Neuronal stem cell (in vitro differentiated cells): ENCODE measurements around the gene KMT2C. TPM values are rescaled to one million over a fixed set of nuclear protein-coding genes. Genes with fewer than 3 reads are reported as not detected.

Experiments used
- DNase-seq: peaks from one replicate; pipeline ENCODE4 v3.0.0-alpha.2; 2013; ENCODE audit warnings: low spot score
- H2AFZ ChIP-seq: one replicate; pipeline ENCODE4 v1.6.1; 2013; ENCODE audit warnings: mild to moderate bottlenecking, low read length, inconsistent platforms
- H2AK5ac ChIP-seq: 2 replicates; pipeline ENCODE4 v1.6.1; 2013; ENCODE audit warnings: low read depth, mild to moderate bottlenecking, inconsistent platforms, low read length, moderate library complexity, mixed read lengths
- H2BK120ac ChIP-seq: 2 replicates; pipeline ENCODE4 v1.6.1; 2013; ENCODE audit warnings: low read depth, mild to moderate bottlenecking, inconsistent platforms, low read length, moderate library complexity, mixed read lengths
- H2BK12ac ChIP-seq: one replicate; pipeline ENCODE4 v1.6.1; 2013; ENCODE audit warnings: low read length, inconsistent platforms
- H2BK15ac ChIP-seq: 2 replicates; pipeline ENCODE4 v1.6.1; 2013; ENCODE audit warnings: mild to moderate bottlenecking, low read length, inconsistent platforms, mixed read lengths
- H2BK5ac ChIP-seq: one replicate; pipeline ENCODE4 v1.6.1; 2013; ENCODE audit warnings: inconsistent platforms, mild to moderate bottlenecking, low read length, moderate library complexity
- H3K14ac ChIP-seq: one replicate; pipeline ENCODE4 v1.6.1; 2013; ENCODE audit warnings: low read length, inconsistent platforms
- H3K18ac ChIP-seq: 2 replicates; pipeline ENCODE4 v1.6.1; 2013; ENCODE audit warnings: low read length, inconsistent platforms
- H3K23ac ChIP-seq: 2 replicates; pipeline ENCODE4 v1.6.1; 2013; ENCODE audit warnings: low read depth, mild to moderate bottlenecking, mixed read lengths, low read length, inconsistent platforms; ENCODE audit not compliant: poor library complexity
- H3K27ac ChIP-seq: replicated peaks from 3 replicates; pipeline ENCODE4 v1.5.1; 2013; ENCODE audit warnings: low read length, inconsistent platforms
- H3K27me3 ChIP-seq, 3 experiments: 2 replicates each; pipeline ENCODE4 v1.6.1; 2013; ENCODE audit warnings: low read length in 3 of 3, mild to moderate bottlenecking in 2 of 3, inconsistent platforms in 1 of 3, low read depth in 1 of 3, mixed read lengths in 1 of 3, moderate library complexity in 1 of 3; ENCODE audit not compliant: control insufficient read depth in 3 of 3, insufficient read depth in 3 of 3
- H3K36me3 ChIP-seq, 2 donors: replicated peaks in 1 of 2; 2 replicates each; pipeline ENCODE4 v1.6.1; 2013; ENCODE audit warnings: low read length in 2 of 2; ENCODE audit not compliant: control insufficient read depth in 2 of 2, insufficient read depth in 2 of 2
- H3K4ac ChIP-seq: 2 replicates; pipeline ENCODE4 v1.6.1; 2013; ENCODE audit warnings: inconsistent platforms, mild to moderate bottlenecking, low read length, moderate library complexity
- H3K4me1 ChIP-seq, 2 donors: 1 replicate in 1 of 2; 2 replicates in 1 of 2; pipeline ENCODE4 v1.6.1; 2013; ENCODE audit warnings: low read length in 2 of 2, low read depth in 1 of 2; ENCODE audit not compliant: control insufficient read depth in 2 of 2, insufficient read depth in 1 of 2
- H3K4me2 ChIP-seq: one replicate; pipeline ENCODE4 v1.6.1; 2013; ENCODE audit warnings: mild to moderate bottlenecking, low read length, inconsistent platforms; ENCODE audit not compliant: insufficient read depth, poor library complexity, severe bottlenecking
- H3K4me3 ChIP-seq, 2 donors: 2 replicates each; pipeline ENCODE4 v1.5.1; 2013; ENCODE audit warnings: low read length in 2 of 2, mild to moderate bottlenecking in 2 of 2, inconsistent platforms in 1 of 2, moderate library complexity in 1 of 2
- H3K79me1 ChIP-seq: one replicate; pipeline ENCODE4 v1.6.1; 2013; ENCODE audit warnings: low read depth, mild to moderate bottlenecking, inconsistent platforms, low read length, moderate library complexity
- H3K9ac ChIP-seq: one replicate; pipeline ENCODE4 v1.6.1; 2013; ENCODE audit warnings: mild to moderate bottlenecking, low read depth, low read length, inconsistent platforms; ENCODE audit not compliant: poor library complexity
- H3K9me3 ChIP-seq, 2 donors: replicated peaks in 1 of 2; 2 replicates each; pipeline versions ENCODE3 to v1.6.1; 2013; ENCODE audit warnings: low read length in 2 of 2, mild to moderate bottlenecking in 2 of 2, inconsistent platforms in 1 of 2, low read depth in 1 of 2, mixed read lengths in 1 of 2, moderate library complexity in 1 of 2; ENCODE audit not compliant: control insufficient read depth in 2 of 2, insufficient read depth in 1 of 2
- H4K8ac ChIP-seq: one replicate; pipeline ENCODE4 v1.6.1; 2013; ENCODE audit warnings: low read depth, mild to moderate bottlenecking, inconsistent platforms, low read length, moderate library complexity
- H4K91ac ChIP-seq: one replicate; pipeline ENCODE4 v1.6.1; 2013; ENCODE audit warnings: low read length, low read depth, mild to moderate bottlenecking, inconsistent platforms; ENCODE audit not compliant: poor library complexity
- WGBS, 2 donors: extraction: QIAGEN DNeasy Blood & Tissue Kit; methylation state at CpG; one replicate each; pipeline ENCODE4 v1.1.7; 2013; ENCODE audit warnings: missing lambda C conversion rate in 2 of 2, mixed read lengths in 1 of 2; ENCODE audit not compliant: insufficient read length in 2 of 2, insufficient replicate concordance in 1 of 2; ENCODE audit errors: extremely low coverage in 2 of 2; 5-methylcytosine and 5-hydroxymethylcytosine counted together
- polyA plus RNA-seq, 2 experiments: library from polyadenylated mRNA; stranded (reverse); fragments of 200-250 nt; gene quantifications; one replicate each; pipeline ENCODE4 v1.2.3, GENCODE V29; 2013

The KMT2C gene
- 6.7 TPM for polyA plus RNA-seq (2013, experiment 1 of 2)
- 7.8 TPM for polyA plus RNA-seq (2013, experiment 2 of 2)

DNA sequence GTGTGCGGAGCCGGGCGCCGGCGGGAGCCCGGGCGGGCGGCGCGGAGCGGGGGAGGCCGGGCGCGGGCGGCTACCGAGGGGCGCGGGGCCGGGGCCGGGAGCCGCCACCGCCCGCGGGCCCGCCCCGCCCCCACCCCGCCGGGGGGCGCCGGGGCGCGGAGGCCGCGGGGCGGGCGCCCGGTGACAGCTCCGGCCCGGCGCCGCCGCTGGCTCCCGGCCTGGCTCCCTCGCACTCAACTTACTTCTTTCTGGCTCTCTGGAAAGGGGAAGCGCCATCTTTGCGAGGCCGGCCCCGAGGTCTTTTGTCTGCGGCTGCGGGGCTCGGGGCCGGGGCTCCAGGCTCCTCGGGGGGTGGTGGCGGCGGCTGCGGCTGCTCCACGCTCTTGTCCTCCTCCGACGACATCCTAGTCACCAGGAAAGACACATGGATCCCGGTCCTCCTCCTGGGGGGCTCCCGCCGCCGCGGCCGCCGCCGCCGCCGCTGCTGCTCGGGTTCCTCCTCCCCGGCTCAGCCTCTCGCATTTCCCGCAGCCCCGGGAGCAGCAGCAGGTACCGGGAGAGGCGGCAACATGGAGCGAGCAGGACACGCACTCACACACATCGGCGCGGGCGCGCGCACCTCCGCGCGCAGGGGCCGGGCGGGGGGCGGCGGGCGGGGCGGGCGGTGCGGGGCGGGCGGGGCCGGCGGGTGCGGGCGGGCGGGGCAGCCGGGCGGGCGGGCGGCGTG, at the start of gene KMT2C:
TSS of gene KMT2C (minus strand) at position 620 of the 727 bp plus-strand sequence. CDS start at position 403, 217 bp downstream.
- H3K36me3 ChIP-seq: no peaks in the 10 kb centered on the region
- no peak within 1 kb of the TSS for H4K8ac ChIP-seq
- peak within 1 kb of the TSS; percentile 75 for H2BK5ac ChIP-seq
- H2BK12ac ChIP-seq: no peak within 1 kb of the TSS
- H3K27ac ChIP-seq: peak within 1 kb of the TSS; percentile 90
- no peak within 1 kb of the TSS for H4K91ac ChIP-seq
- peak within 1 kb of the TSS; percentile 92 for H3K18ac ChIP-seq
- H3K9ac ChIP-seq: peak within 1 kb of the TSS; percentile 81
- peak within 1 kb of the TSS; percentile 67 for H3K4me2 ChIP-seq
- no peaks in the 10 kb centered on the region for H3K27me3 ChIP-seq
- no peak within 1 kb of the TSS for H3K14ac ChIP-seq
- H2AK5ac ChIP-seq: no peak within 1 kb of the TSS
- peak; percentile 61 for DNase-seq
- WGBS, 2 donors: no CpG with 5 or more reads among the region's 107 CpGs
- no peak within 1 kb of the TSS for H2BK15ac ChIP-seq
- H3K79me1 ChIP-seq: no peaks in the 10 kb centered on the region
- H3K4me1 ChIP-seq: peaks cover 0 to 4% of the 10 kb centered on the region in 2 donors
- no peak within 1 kb of the TSS for H2BK120ac ChIP-seq
- H3K23ac ChIP-seq: peak within 1 kb of the TSS; percentile 85
- no peaks in the 10 kb centered on the region for H3K9me3 ChIP-seq
- peak within 1 kb of the TSS; percentile 65 to 88 for H3K4me3 ChIP-seq
- H2AFZ ChIP-seq: peak within 1 kb of the TSS; percentile 94
- no peak within 1 kb of the TSS for H3K4ac ChIP-seq

DNA sequence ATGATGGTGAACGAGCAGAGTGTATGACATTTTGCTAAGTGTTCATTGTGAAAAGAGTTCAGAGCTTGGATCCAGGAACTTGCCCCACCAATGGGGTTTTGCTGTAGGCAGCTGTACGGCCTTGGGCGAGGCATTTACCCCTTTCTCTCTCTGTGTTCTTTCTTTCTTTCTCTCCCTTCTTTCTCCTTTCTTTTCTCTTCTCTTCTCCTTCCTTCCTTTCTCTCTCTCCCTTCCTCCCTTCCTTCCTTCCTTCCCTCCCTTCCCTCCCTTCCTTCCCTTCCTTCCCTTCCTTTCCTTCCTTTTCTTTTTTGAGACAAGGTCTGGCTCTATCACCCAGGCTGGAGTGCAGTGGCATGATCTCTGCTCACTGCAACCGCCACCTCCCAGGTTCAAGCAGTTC, 45.3 kb upstream of the KMT2C start:
- Histone ChIP-seq H3K27ac (no peak overlapping the region), H3K14ac (no peak overlapping the region), H3K79me1 (no peaks in the 10 kb centered on the region), H3K4me3 (no peak overlapping the region), H2BK120ac (no peak overlapping the region), H2BK12ac (no peak overlapping the region), H3K27me3 (no peaks in the 10 kb centered on the region), H4K91ac (no peak overlapping the region), H2AK5ac (no peak overlapping the region), H3K4me2 (no peak overlapping the region), H3K18ac (no peak overlapping the region), H2BK15ac (no peak overlapping the region), H3K36me3 (no peaks in the 10 kb centered on the region), H3K4ac (no peak overlapping the region), H2BK5ac (no peak overlapping the region), H3K23ac (no peak overlapping the region), H3K9me3 (no peaks in the 10 kb centered on the region), H3K4me1 (no peaks in the 10 kb centered on the region), H4K8ac (no peak overlapping the region), H2AFZ (no peak overlapping the region), H3K9ac (no peak overlapping the region)
- DNase-seq: no peak
- no CpG with 5 or more reads among the region's 4 CpGs for WGBS, 2 donors

DNA sequence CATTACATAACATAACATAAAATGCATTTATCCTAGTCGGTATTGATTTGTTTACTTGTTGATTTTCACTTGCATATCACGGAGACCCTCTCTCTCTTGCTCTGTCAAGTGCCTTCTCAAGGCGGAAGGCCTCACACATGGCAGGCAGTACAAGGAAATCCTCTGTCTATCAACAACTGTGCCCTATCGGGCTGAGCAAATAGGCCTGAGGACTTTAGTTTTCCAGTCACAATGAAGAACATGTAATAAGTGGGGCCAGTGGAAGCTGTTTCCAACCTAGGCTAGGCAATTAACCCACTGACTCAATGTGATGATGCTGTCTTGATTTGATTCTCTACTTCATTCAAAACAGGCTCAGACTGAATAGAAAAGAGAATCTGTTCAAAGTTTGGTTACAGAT, 44.9 kb upstream of the KMT2C start:
- Histone ChIP-seq H2AK5ac (no peak overlapping the region), H3K4me1 (no peaks in the 10 kb centered on the region), H2BK120ac (no peak overlapping the region), H3K27me3 (no peaks in the 10 kb centered on the region), H2BK15ac (no peak overlapping the region), H2AFZ (no peak overlapping the region), H4K8ac (no peak overlapping the region), H4K91ac (no peak overlapping the region), H3K14ac (no peak overlapping the region), H3K79me1 (no peaks in the 10 kb centered on the region), H3K9ac (no peak overlapping the region), H3K4me2 (no peak overlapping the region), H3K4ac (no peak overlapping the region), H3K23ac (no peak overlapping the region), H3K4me3 (no peak overlapping the region), H3K36me3 (no peaks in the 10 kb centered on the region), H3K18ac (no peak overlapping the region), H2BK5ac (no peak overlapping the region), H3K9me3 (no peaks in the 10 kb centered on the region), H3K27ac (no peak overlapping the region), H2BK12ac (no peak overlapping the region)
- no CpG with 5 or more reads among the region's 4 CpGs for WGBS, 2 donors
- DNase-seq: no peak

DNA sequence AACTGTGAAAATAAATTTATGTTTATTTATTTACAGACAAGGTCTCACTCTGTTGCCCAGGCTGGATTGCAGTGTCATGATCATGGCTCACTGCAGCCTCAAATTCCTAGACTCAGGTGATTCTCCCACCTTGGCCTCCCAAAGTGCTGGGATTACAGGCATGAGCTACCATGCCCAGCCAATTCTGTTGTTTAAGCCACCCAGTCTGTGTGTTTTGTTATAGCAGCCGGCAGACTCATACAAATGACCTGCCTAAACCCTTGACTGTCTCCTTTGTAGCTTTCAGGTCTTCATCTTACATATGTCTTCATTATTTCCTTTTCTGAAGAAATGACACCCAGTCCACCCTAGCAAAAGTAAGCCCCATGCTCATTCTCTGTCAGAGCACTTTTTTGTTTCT, 43.8 kb upstream of the KMT2C start:
- H3K23ac ChIP-seq: no peak overlapping the region
- H2BK120ac ChIP-seq: no peak overlapping the region
- no peak overlapping the region for H3K4ac ChIP-seq
- H3K4me2 ChIP-seq: no peak overlapping the region
- no peaks in the 10 kb centered on the region for H3K27me3 ChIP-seq
- H2BK5ac ChIP-seq: no peak overlapping the region
- H3K9ac ChIP-seq: no peak overlapping the region
- no peak overlapping the region for H2BK15ac ChIP-seq
- no peak overlapping the region for H2BK12ac ChIP-seq
- H2AK5ac ChIP-seq: no peak overlapping the region
- no peak overlapping the region for H3K14ac ChIP-seq
- H3K18ac ChIP-seq: no peak overlapping the region
- H3K79me1 ChIP-seq: no peaks in the 10 kb centered on the region
- H3K4me3 ChIP-seq: no peak overlapping the region
- H3K36me3 ChIP-seq: no peaks in the 10 kb centered on the region
- no CpG with 5 or more reads among the region's 1 CpG for WGBS, 2 donors
- DNase-seq: no peak
- H3K4me1 ChIP-seq: no peaks in the 10 kb centered on the region
- H3K9me3 ChIP-seq: no peaks in the 10 kb centered on the region
- H3K27ac ChIP-seq: no peak overlapping the region
- H4K8ac ChIP-seq: no peak overlapping the region
- H2AFZ ChIP-seq: peak overlapping the region; percentile 17
- no peak overlapping the region for H4K91ac ChIP-seq
